GM12801 (cell line): ENCODE results near the gene MAP2K5.

Source experiments
- TF ChIP-seq, protein P1 (sequence below): IDR thresholded peaks from one replicate; pipeline ENCODE4 v1.5.1; 2011; ENCODE audit warnings: control low read depth; ENCODE audit not compliant: insufficient read length; ENCODE audit errors: extremely low read depth

The MAP2K5 gene

DNA sequence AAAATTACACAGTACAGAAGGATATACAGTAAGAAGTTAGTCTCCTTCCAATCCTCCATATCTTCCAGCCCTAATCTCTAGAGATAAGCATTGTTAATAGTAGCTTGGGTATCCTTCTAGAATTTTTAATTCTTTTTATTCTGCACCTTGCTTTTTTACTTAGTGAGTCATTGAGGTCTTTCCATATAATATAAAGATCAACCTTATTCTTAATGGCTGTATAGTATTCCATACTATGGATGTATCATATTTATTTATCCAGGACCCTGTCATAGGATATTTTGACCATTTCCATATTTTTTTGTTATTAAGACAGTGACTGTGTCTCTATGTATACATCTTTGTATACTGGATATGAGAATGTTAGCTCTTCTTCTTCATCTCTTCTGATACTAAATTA, 246.5 kb downstream of the MAP2K5 start:
- TF ChIP-seq, protein P1, sequence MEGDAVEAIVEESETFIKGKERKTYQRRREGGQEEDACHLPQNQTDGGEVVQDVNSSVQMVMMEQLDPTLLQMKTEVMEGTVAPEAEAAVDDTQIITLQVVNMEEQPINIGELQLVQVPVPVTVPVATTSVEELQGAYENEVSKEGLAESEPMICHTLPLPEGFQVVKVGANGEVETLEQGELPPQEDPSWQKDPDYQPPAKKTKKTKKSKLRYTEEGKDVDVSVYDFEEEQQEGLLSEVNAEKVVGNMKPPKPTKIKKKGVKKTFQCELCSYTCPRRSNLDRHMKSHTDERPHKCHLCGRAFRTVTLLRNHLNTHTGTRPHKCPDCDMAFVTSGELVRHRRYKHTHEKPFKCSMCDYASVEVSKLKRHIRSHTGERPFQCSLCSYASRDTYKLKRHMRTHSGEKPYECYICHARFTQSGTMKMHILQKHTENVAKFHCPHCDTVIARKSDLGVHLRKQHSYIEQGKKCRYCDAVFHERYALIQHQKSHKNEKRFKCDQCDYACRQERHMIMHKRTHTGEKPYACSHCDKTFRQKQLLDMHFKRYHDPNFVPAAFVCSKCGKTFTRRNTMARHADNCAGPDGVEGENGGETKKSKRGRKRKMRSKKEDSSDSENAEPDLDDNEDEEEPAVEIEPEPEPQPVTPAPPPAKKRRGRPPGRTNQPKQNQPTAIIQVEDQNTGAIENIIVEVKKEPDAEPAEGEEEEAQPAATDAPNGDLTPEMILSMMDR: no peak

DNA sequence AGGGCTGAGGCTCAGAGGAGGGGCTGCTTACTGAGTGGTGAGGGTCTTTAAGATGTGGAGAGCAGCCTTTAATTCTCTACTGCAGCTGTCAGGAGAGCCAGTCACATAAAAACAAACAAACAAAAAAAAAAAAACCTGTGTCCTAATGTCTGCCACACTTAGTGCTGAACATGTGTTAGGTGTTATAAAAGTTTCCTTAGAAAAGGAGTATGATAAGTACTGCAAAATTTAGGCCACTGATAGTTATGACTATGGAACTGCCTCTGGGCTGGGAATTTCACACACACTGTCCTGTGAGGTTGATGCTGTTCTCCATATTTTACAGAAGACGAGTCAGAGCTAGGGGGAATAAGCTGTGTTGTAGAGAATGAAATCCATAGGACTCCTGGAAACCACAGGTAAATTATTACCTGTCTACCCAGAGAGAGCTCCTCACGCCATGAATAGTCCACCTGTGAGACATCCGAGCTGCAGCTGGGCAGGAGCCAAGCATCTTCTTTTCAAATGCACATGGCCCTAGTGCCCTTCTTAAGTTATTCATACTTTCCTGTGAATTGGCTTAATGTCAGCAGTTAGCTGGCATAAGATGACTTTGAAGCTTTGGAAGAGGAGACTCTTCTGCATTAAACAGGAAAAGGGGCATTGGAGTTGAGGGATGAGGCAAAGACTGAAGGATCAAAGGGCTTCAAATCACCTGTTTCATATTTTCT, 248.3 kb downstream of the MAP2K5 start:
- TF ChIP-seq, protein P1: no peak

DNA sequence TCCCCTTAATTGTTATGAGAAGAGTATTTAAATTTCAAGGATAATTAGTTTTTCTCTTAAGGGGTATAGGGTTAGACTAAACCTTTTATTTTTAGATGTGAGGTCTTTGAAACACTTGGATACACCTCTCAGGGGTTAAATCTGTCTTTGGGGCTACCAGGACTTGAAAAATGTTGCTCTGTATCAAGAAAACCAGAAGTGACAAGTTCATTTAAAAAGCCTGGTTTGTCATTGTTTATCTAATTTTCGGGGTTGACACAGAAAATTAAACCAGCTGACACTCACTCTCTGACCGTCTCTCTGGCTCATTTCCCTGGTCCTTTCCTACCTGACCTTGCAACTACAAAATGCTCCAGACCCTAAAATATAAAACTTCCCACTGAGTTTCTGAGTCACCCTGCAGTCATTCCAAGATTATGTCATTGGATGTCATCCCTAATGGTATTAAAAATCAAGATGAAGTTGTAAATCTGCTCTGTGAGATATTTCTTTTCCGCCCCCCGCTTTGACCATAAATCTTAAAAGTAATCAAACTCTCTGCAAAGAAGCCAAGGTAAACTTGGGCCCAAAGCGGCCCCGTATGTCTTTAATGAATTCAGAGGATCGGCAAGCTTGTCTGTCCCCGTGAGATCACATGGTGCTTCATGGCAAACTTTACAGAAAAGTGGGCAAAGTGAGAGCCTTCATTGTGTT, 249.9 kb downstream of the MAP2K5 start:
- TF ChIP-seq, protein P1: no peak

DNA sequence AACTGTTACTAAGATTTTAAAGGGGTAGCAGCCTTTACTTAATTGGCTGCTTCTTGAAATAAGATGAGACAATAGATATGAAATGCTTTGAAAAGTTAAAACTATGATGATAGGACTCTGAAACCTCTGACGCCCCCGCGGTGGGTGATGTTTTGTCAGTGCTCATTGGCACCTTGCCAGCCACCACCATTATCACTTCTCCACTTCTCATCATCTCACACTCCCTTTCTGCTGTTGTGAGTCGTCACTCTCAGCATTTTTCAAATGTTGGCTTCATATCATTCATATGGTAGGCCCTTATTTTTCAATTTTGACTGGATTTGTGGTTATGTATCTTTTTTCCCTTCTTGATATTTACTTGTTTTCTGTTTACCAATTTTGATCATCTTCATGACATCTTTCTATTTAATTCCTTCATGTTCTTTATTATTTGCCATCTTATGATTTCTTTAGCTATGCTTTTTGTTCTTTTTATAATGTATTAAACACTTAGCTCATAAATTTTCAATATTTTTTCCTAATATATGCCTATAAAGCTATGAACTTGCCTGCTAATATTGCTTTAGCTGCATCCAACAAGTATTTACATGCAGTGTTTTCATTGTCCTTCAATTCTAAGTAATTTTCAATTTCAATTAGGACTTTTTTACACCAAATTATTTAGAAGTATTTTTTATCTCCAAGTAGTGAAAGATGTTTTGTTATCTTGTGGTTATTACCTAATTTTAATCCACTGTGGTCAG, 252.5 kb downstream of the MAP2K5 start:
- TF ChIP-seq, protein P1: no peak

DNA sequence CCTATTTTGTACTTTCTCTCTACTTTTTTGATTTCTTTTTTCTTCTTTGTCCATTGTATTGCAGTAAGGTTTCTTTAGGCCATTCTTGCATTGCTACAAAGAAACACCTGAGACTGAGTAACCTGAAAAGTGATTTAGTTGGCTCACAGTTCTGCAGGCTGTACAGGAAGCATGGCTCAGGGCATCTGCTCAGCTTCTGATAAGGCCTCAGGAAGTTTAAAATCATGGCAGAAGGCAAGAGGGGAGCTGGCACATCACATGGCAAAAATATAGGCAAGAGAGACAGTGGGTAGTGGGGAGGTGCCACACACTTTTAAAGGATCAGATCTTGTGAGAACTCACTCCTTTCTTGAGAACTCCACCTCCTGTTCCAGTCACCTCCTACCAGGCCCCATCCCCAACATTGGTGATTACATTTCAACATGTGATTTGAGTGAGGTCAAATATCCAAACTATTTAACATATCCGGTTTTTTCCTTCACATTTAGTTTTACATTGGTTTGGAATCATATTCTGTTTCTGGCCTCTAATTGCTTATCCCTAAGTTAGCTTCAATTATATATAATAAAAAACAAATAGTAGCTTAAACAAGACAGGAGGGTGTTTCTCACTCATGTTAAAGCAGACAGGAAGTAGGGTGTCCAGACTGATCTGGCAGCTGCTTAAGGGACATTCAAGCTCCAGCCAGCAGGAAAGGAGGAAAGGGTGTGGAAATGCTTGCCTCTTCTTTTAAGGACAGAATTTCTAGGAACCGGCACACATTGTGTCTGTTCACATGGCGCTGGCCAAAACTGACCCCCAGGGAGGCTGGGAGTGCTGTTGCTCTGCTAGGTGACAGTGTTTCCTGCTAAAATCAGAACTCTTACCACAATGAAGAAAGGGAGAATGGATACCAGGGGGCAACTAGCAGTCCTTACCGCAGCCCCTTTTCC, 254.0 kb downstream of the MAP2K5 start:
- TF ChIP-seq, protein P1: no peak

DNA sequence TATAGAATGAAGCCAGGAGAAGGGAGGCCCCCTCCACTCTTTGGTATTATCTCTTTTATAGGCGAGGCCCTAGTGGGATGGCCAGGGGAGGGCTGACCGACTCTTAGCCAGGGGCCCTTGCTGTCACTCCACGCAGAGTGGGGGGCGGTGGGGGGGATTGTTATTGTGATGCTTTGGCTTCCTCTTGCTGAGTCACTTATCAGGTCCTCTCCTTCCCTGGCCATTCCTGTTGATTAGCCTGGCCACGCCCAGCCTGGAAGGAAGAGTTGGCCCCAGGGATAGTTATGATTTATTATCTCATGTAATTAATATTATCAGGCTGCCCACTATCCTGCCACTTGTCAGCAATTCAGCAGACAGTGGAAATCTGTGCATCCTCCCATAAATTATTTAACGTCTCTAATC, 257.3 kb downstream of the MAP2K5 start:
- TF ChIP-seq, protein P1: no peak
